Activated CD8-positive, alpha-beta memory T cell treated with anti-CD3 and anti-CD28 coated beads for 36 hours (primary cell): ENCODE data around the gene CFAP97D1. TPM values are rescaled to one million over a fixed set of nuclear protein-coding genes. Genes with fewer than 3 reads are reported as not detected.

Experiments used
- CTCF ChIA-PET: fragments of 350-600 bp; sonication (Branson Sonifier 250); formaldehyde crosslinking; loops from one replicate; lab custom pipeline; 2021; ENCODE audit warnings: antibody characterized with exemption; lab: Charles Lee
- POLR2A ChIA-PET: fragments of 350-600 bp; sonication (Branson Sonifier 250); formaldehyde crosslinking; loops from one replicate; lab custom pipeline; 2021; ENCODE audit warnings: antibody characterized with exemption; lab: Charles Lee
- total RNA-seq, 2 experiments: library from RNA; stranded (reverse); gene quantifications; one replicate each; pipeline ENCODE4 v1.2.3, GENCODE V29; 2021

CFAP97D1 gene
- total RNA-seq, 2 experiments from 2014 or later = not detected

- POLR2A ChIA-PET = no interaction called here
- CTCF ChIA-PET = no interaction called here
Measured at GRCh38 chr17:43812396-43813265, 32.4 kb downstream of the CFAP97D1 start.

GRCh38 chr17:43813386-43813785 lies 33.2 kb downstream of the CFAP97D1 start:
- ChIA-PET CTCF (no interaction called here), POLR2A (no interaction called here)

- ChIA-PET CTCF (no interaction called here), POLR2A (no interaction called here)
Measured at GRCh38 chr17:43814026-43814425, 33.8 kb downstream of the CFAP97D1 start.

- CTCF ChIA-PET = interaction anchor here (1.3 kb wide), 1 partner anchor 32 kb away, joined by 4 read pairs; no protein-coding TSS in a partner anchor
- POLR2A ChIA-PET = no interaction called here
Measured at GRCh38 chr17:43814714-43815113, 34.5 kb downstream of the CFAP97D1 start.

GRCh38 chr17:43816336-43817320 lies 36.4 kb downstream of the CFAP97D1 start:
- CTCF ChIA-PET = no interaction called here
- POLR2A ChIA-PET = interaction anchor here (0.6 kb wide), 1 partner anchor 255 kb away, joined by 13 read pairs; no protein-coding TSS in a partner anchor

- ChIA-PET CTCF (no interaction called here), POLR2A (interaction anchor here (0.6 kb wide), 1 partner anchor 62 kb away, joined by 6 read pairs; no protein-coding TSS in a partner anchor)
Measured at GRCh38 chr17:43817826-43818225, 37.6 kb downstream of the CFAP97D1 start.

GRCh38 chr17:43818966-43819365 lies 38.7 kb downstream of the CFAP97D1 start:
- CTCF ChIA-PET = interaction anchor here (0.7 to 0.8 kb wide), 2 partner anchors 8 to 73 kb away, joined by 3 read pairs; no protein-coding TSS in a partner anchor
- POLR2A ChIA-PET = interaction anchor here (0.7 kb wide), 1 partner anchor 13 kb away, joined by 3 read pairs; no protein-coding TSS in a partner anchor

- ChIA-PET CTCF (no interaction called here), POLR2A (no interaction called here)
Measured at GRCh38 chr17:43820759-43821158, 40.5 kb downstream of the CFAP97D1 start.

GRCh38 chr17:43822570-43823190 lies 42.4 kb downstream of the CFAP97D1 start:
- ChIA-PET CTCF (interaction anchor here (0.8 kb wide), 1 partner anchor 23 kb away, joined by 3 read pairs; no protein-coding TSS in a partner anchor), POLR2A (no interaction called here)

- CTCF ChIA-PET = interaction anchor here (0.8 kb wide), 1 partner anchor 22 kb away, joined by 3 read pairs; no protein-coding TSS in a partner anchor
- POLR2A ChIA-PET = no interaction called here
Measured at GRCh38 chr17:43823350-43824084, 43.3 kb downstream of the CFAP97D1 start.

GRCh38 chr17:43825567-43825966 lies 45.3 kb downstream of the CFAP97D1 start:
- ChIA-PET CTCF (no interaction called here), POLR2A (no interaction called here)

- ChIA-PET CTCF (no interaction called here), POLR2A (no interaction called here)
Measured at GRCh38 chr17:43826206-43826605, 46.0 kb downstream of the CFAP97D1 start.

- POLR2A ChIA-PET = no interaction called here
- CTCF ChIA-PET = interaction anchor here (0.7 to 1.0 kb wide), 2 partner anchors 9 to 619 kb away, joined by 3 read pairs; no protein-coding TSS in a partner anchor
Measured at GRCh38 chr17:43827596-43827995, 47.4 kb downstream of the CFAP97D1 start.

- POLR2A ChIA-PET = no interaction called here
- CTCF ChIA-PET = no interaction called here
Measured at GRCh38 chr17:43829738-43830137, 49.5 kb downstream of the CFAP97D1 start.

- ChIA-PET CTCF (interaction anchor here (2.6 kb wide), 1 partner anchor 16 kb away, joined by 9 read pairs; the partner anchor contains the start of gene CD300LG), POLR2A (no interaction called here)
Measured at GRCh38 chr17:43830510-43831140, 50.4 kb downstream of the CFAP97D1 start.

GRCh38 chr17:43831633-43832032 lies 51.4 kb downstream of the CFAP97D1 start:
- ChIA-PET POLR2A (interaction anchor here (0.6 kb wide), 1 partner anchor 13 kb away, joined by 3 read pairs; no protein-coding TSS in a partner anchor), CTCF (interaction anchor here (1.1 to 2.6 kb wide), 2 partner anchors 9 to 15 kb away, joined by 4 to 9 read pairs; partner anchors contain the start of gene CD300LG)
